HFFc6 (cell line): ENCODE measurements around the gene ASCL2. TPM values are rescaled to one million over a fixed set of nuclear protein-coding genes. Genes with fewer than 3 reads are reported as not detected.

ENCODE experiments used
- DNase-seq: peaks from one replicate; pipeline ENCODE4 v3.0.0-alpha.2; 2018
- H3K27ac Mint-ChIP-seq: 2 replicates; pipeline ENCODE4 v1.8.0; 2020; ENCODE audit warnings: mild to moderate bottlenecking, mixed read lengths
- H3K27me3 Mint-ChIP-seq: 2 replicates; pipeline ENCODE4 v1.8.0; 2021; ENCODE audit warnings: mild to moderate bottlenecking, moderate library complexity, mixed read lengths; ENCODE audit not compliant: insufficient read depth
- H3K36me3 Mint-ChIP-seq: 2 replicates; pipeline ENCODE4 v1.8.0; 2021; ENCODE audit warnings: low read depth, mixed read lengths
- H3K4me1 Mint-ChIP-seq: 2 replicates; pipeline ENCODE4 v1.8.0; 2020; ENCODE audit warnings: low read depth, mixed read lengths
- H3K4me3 Mint-ChIP-seq: 2 replicates; pipeline ENCODE4 v1.8.0; 2020; ENCODE audit warnings: mild to moderate bottlenecking, moderate library complexity, mixed read lengths
- H3K9me3 Mint-ChIP-seq: 2 replicates; pipeline ENCODE4 v1.8.0; 2020; ENCODE audit warnings: mild to moderate bottlenecking, mixed read lengths
- total RNA-seq, 6 experiments: library from RNA; stranded (reverse); fragmentation: NEBNext Ultra II Directional; extraction: Animal tissue kit (Norgen Biotek cat#: 25700); gene quantifications; 2 replicates in 1 of 6; 3 replicates in 5 of 6; pipeline ENCODE4 v1.2.3, GENCODE V29; 2021
- TF ChIP-seq, protein P1 (sequence below): fragments of 200-600 bp; sonication (generic); IDR thresholded peaks from 2 replicates; pipeline ENCODE4 v1.5.0; 2021; ENCODE audit warnings: antibody characterized with exemption, mild to moderate bottlenecking

The ASCL2 gene
- total RNA-seq, 6 experiments from 2014 or later: not detected

DNA sequence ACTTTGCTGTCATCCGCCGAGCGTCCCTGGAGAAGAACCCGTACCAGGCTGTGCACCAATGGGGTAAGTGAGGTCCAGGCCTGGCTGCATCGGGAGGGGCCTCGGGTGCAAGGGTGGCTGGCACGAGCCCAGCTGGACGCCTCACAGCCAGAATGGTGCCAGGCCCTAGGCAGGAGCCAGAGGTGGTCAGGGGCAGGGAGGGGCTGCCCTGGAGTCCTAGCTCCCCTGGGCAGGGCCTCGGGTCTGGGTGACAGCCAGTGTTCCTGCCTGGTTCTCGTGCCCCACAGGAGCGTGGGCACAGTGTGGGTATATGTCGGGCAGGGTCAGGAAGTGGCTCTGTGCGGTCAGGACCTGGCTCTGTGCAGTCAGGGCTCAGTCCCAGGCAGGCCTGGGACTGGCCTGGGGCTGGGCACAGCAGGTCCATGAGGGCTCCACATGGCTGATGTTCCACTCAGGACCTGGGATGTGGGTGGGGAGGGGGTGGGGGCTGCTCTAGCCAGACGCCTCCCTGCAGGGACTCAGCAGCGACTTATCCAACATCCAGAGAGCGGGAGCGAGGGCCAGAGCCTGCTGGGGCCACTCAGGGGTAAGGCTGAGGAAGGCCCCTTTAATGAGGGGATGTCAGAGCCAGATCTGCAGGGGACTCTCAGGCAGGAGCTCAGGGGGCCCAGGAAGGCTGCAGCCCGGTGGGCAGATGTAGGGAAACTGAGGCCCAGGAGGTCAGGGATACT is 32.7 kb upstream of the ASCL2 start:
- Mint-ChIP-seq H3K9me3 (no peaks in the 10 kb centered on the region), H3K36me3 (no peaks in the 10 kb centered on the region), H3K4me3 (no peak overlapping the region), H3K4me1 (peaks cover 14% of the 10 kb centered on the region), H3K27me3 (no peaks in the 10 kb centered on the region; the same call in 1 of the 2 replicates), H3K27ac (no peak overlapping the region)
- DNase-seq: no peak
- TF ChIP-seq, protein P1, sequence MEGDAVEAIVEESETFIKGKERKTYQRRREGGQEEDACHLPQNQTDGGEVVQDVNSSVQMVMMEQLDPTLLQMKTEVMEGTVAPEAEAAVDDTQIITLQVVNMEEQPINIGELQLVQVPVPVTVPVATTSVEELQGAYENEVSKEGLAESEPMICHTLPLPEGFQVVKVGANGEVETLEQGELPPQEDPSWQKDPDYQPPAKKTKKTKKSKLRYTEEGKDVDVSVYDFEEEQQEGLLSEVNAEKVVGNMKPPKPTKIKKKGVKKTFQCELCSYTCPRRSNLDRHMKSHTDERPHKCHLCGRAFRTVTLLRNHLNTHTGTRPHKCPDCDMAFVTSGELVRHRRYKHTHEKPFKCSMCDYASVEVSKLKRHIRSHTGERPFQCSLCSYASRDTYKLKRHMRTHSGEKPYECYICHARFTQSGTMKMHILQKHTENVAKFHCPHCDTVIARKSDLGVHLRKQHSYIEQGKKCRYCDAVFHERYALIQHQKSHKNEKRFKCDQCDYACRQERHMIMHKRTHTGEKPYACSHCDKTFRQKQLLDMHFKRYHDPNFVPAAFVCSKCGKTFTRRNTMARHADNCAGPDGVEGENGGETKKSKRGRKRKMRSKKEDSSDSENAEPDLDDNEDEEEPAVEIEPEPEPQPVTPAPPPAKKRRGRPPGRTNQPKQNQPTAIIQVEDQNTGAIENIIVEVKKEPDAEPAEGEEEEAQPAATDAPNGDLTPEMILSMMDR: no peak

DNA sequence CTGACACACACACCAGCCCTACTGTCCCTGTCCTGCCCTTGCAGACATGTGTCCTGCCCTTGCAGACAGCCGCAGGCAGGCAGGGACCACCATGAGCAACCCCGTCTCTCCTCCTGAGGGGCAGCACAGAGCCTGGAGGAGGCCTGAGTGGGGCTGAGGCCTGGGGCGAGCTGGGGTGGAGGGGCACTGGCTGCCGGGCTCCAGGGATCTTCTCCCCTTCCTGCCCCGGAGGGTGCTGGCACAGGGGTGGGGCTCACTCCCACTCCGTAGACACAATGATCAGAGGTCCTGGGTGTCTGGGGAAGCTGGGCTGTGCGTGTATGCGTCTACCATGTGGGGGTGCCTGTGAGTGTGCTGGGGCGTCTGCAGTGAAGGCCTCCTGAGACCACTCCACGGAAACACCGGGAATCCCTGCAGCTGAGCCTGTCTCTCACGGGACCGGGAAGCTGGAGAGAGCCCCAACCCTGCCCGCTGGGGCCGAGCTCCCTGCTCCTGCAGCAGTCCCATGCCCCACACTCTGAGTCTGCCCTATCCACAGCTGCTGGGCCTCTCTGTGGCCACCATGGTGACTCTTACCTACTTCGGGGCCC is 32.0 kb upstream of the ASCL2 start:
- H3K4me3 Mint-ChIP-seq: no peak overlapping the region
- H3K9me3 Mint-ChIP-seq: no peaks in the 10 kb centered on the region
- peaks cover 5% of the 10 kb centered on the region for H3K27me3 Mint-ChIP-seq
- H3K27ac Mint-ChIP-seq: no peak overlapping the region
- H3K4me1 Mint-ChIP-seq: peaks cover 14% of the 10 kb centered on the region
- H3K36me3 Mint-ChIP-seq: no peaks in the 10 kb centered on the region
- DNase-seq: no peak
- TF ChIP-seq, protein P1: no peak

DNA sequence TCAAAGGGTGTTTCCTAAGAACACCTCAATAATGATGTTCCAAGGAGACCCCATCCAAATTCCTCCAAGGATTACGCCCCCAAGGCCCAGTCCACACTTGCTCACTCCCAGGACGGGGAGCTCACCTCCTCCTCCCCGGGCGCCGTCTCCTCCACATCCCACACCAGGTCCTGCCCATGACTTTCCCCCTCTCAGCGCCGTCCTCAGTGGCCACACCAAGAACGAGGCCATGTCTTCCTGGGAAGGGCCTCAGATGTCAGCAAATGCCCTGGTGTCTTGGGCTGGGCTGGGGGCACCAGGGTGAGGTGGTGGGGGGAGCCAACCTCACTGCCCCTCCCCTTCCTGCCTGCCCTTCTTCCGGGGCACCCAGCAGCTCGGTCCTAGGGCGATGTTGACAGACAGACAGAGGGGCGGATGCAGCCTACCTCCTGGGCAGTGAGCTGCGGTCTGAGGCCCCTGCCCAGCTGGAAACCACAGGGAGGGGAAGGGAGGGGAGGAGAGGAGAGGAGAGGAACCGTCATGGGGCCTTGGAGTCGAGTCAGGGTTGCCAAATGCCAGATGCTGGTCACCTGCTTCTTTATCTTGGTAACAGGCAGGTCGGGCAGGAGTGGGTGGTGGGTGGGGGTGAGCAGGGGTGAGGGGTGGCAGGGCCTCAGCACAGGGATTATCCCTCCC is 31.4 kb upstream of the ASCL2 start, which contains the start of the genes C11orf21 and TSPAN32:
Gene C11orf21, minus strand, starts transcription at position 288 of the 675 bp plus-strand sequence. Its CDS starts 110 bp downstream, at position 178.
Gene TSPAN32, plus strand, starts transcription at position 383 of the 675 bp plus-strand sequence. Its CDS starts 137 bp downstream, at position 520.
- Mint-ChIP-seq H3K36me3 (no peaks in the 10 kb centered on the region), H3K9me3 (no peaks in the 10 kb centered on the region), H3K27ac (no peak within 1 kb of the TSS), H3K4me1 (peaks cover 14% of the 10 kb centered on the region), H3K27me3 (peaks cover 8% of the 10 kb centered on the region), H3K4me3 (no peak within 1 kb of the TSS)
- TF ChIP-seq, protein P1: no peak
- DNase-seq: no peak

DNA sequence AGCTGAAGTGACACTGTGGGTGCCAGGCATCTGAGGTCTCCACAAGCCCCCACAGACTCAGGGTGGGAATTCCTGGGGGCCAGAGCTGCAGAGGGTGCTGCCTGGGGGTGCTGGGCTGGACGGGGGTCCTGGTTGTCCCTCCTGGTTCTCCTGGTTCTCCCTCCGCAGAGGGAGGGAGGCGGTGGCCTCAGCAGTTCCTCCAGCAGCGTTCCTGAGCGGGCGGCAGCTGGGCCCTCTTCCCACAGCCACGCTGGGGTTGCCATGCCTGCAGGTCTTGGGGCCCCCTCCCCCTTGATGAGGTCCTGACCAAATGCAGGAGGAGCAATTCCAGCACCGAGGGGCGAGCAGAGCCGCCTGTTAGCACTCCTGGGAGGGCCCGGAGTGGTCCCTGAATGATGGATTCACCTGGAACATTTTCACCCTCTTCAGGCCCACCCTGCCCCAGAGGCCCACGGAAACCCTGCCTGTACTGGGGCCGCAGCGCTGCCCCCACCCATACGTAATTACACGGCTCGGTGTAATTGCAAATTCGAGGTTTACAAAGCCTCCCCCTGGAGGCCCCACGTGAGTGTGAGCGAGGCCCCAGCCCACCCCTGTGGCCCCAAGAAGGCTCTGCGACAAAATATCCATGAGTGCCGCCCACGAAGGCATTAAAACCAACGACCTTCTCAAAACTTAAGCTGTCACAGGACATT is 30.7 kb upstream of the ASCL2 start:
- H3K27ac Mint-ChIP-seq: no peak overlapping the region
- no peaks in the 10 kb centered on the region for H3K9me3 Mint-ChIP-seq
- H3K4me1 Mint-ChIP-seq: peaks cover 8% of the 10 kb centered on the region
- H3K27me3 Mint-ChIP-seq: peaks cover 12% of the 10 kb centered on the region
- H3K36me3 Mint-ChIP-seq: no peaks in the 10 kb centered on the region
- TF ChIP-seq, protein P1: no peak
- DNase-seq: no peak
- no peak overlapping the region for H3K4me3 Mint-ChIP-seq

DNA sequence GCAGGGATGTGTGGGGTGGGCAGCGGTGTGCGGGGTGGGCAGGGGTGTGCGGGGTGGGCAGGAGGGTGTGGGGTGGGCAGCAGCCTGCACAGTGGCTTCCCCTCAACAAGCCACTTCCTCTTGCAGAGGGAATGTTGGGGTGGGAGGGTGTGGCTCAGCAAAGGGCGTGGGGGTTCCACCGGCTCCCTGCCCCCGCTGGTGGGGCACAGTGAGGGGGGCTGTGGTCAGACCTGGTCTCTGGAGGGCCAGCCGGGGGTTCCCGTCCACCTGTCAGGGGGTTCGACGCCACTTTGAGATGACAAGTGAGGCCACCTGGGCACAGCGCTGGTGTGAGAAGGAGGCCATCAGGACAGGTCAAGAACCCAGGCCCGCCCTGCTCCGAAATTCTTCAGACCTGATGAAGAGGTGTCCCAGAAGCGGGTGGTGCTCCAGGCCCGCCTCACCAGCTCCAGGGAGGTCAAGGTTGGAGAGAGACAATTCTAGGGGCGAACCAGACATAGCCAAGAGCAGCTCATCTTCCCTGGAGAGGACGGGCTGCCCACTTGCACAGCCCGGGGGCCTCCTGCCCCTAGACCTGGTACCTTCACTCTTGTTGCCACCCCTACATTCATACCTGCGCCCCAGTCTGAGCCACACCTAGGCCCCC is 30.0 kb upstream of the ASCL2 start:
- no peaks in the 10 kb centered on the region for H3K36me3 Mint-ChIP-seq
- H3K4me1 Mint-ChIP-seq: peaks cover under 1% of the 10 kb centered on the region
- no peak for DNase-seq
- peaks cover 12% of the 10 kb centered on the region for H3K27me3 Mint-ChIP-seq
- TF ChIP-seq, protein P1: no peak
- H3K27ac Mint-ChIP-seq: no peak overlapping the region
- H3K9me3 Mint-ChIP-seq: no peaks in the 10 kb centered on the region
- no peak overlapping the region for H3K4me3 Mint-ChIP-seq
